NOMO-1 (cell line): Measurements from ENCODE around the gene SLC9A3.

Experiments used
- DNase-seq, 2 experiments: peaks; one replicate each; lab custom pipeline; 2025; ENCODE audit not compliant: unreplicated experiment in 2 of 2; lab: John Stamatoyannopoulos, UW

Gene SLC9A3

DNA sequence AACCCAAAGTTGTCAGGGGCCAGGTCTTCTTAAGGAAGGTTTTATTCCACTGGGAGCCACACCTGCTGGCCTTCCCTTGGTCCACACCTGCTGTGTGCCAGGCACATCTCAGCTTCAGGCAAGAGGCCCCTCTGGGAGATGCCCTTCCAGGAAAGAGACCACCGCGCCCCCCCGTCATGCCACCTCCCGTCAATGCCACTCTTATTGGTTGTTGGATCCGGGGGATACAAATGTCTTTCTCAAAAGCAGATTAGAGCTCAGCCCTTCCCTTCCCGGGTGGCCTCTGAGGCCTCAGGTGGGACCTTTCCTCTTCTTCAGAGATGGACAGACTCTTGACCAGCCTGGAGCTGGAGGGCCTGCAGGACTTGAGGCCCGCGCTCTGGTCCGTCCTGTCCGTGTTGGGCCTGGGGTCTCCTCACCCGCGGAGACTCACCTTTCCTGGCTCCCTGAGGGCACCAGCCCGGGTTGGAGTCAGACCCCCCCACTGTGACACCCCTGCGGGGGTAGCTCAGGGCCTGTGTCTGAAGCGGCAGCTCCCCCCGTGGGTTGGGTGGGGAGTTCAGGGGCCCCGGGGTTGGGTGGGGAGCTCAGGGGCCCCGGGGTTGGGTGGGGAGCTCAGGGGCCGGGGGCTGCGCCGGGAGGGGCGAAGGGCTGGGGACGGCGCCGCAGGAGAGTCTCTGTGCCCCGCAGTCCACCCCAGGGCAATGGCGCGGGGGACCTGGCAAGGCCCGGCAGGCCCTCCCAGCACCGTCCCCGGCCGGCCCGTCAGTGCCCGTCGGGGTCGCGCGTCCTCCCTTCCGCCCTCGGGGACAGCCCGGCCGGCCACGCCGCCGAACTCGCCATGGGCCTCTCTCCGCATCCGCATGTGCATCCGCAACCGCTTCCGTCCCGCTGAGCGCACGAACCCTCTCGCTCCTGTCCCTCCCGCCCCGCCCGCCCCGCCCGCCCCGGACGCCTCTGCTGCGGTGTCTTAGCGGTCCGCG is 3.7 kb upstream of the SLC9A3 start:
- DNase-seq, result peak; percentile 64 to 65

GRCh38 chr5:526456-527088 is 2.3 kb upstream of the SLC9A3 start:
- DNase-seq, result no peak

DNA sequence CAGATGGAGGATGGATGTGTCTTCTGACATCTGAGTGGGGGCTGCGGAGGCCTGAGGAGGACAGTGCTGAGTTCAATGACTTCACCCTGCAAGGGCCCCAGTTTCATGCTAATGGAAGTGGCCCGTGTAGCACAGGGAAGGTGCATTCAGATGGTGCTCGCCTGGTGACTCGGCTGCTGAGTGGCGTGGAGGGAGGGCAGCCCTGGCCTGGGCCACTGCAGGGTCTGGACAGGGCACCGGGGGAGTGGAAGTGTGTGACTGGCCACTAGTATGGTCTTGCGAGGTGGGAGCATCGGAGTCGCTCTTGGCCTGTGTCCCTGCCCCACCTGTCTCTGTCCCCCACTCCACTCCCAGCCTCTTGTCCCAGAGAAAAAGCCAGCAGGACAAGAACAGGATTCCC is 1.7 kb upstream of the SLC9A3 start:
- no peak for DNase-seq

DNA sequence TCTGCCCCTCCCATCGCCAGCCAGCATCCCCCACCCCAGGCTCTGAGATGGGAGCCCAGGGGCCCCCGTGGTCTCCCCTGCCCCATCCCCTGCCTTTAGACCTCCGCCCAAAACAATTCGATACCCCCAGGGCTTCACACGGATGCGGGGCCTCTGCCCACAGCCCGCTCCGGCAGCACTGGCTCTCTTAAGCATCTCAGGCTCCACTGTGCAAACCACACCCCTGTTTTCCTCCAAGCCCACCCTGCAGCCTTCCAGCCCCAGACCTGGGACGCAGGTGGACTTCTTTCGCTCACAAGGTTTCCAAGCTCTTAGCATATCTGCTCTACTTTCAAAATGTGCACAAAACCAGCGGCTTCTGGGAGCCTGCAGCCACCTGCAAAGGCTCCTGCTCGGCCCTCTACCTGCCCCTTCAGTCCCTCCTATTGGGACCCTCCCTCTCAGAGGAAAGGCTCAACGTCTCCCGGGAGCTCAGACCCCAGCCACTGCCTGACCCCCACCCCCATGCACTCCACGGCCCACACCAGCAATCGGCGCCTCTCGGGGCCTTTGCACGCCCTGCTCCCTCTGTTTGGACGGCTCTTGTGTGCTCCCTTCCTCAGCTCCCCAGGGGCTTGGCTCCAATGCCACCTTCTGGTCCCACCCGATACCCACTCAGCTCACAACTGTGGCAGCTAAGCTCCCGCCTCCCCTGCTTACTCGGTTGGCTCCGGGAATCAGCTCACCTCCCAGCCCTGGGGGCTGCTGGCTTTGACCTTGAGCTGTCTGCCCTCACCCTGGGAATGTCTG is 918 bp upstream of the SLC9A3 start:
- DNase-seq, result no peak

DNA sequence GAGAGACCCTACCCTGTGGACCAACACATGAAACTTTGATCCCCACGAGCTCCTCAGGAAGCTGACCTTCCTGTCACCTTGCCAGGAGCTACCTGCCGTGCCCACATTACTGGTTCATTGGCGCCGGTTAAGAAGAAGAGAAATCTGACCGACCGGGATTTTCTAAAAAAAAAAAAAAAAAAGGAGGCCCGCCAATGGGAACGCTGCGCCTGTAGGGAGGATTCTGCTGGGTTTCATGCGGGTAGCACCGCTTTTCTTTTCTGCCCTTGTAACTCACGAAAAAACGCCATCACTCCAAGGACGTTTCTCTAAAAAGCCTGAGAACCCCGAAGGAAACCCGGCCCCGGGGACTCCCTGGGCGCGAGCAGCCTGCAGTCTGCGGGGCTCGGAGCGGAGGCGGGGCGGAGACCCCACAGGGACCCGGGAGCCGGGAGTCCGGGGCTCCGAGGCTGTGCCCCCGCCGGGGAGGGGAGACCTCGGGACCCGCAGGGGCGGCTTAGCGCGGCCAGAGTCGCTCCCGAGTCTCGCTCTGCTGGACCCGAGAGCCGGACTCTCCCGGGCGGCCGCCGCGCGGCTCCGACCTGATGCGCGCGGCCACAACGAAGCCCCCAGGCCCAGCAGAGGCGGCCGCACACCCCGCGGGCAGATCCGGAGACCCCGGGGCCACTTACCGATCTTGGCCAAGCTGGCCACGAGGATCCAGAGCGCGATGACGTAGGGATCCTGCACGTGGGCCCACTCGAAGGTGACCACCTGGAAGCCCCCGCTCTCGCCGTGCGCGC is 617 bp downstream of the SLC9A3 start:
- DNase-seq, result no peak

DNA sequence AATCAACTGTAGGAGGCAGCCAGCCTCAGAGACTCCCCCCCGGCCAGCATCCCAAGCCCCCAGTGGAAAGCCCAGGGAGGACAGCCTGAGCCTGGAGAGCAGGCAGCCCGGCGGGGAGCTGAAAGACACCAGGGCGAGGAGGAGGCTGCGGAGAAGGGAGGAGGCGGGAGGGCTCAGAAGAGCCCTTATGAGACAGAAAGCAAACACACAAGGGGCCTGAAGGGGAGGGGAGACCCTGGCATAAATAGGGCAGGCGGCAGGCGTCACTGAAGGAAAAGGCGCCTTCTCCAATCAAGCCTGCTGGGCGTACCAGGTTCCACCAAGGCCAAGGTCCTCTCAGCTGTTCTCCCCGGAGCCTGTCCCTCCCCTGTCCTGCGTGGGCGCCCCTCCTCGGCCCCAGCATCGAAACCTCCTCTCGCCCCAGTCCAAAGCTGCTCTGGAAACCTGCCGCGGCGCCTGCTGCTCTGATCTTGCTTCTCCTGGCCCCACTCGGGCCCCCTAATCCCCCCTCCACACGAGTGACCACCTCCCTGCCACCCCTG is 1.3 kb downstream of the SLC9A3 start:
- no peak for DNase-seq

GRCh38 chr5:522116-522515 is 2.1 kb downstream of the SLC9A3 start:
- DNase-seq, result no peak

GRCh38 chr5:521680-522079 is 2.6 kb downstream of the SLC9A3 start:
- DNase-seq, result no peak

- no peak for DNase-seq
Measured at GRCh38 chr5:520850-521226, 3.4 kb downstream of the SLC9A3 start.

- no peak for DNase-seq
Measured at GRCh38 chr5:520196-520849, 3.9 kb downstream of the SLC9A3 start.

- no peak for DNase-seq
Measured at GRCh38 chr5:518721-519120, 5.5 kb downstream of the SLC9A3 start.

- DNase-seq, result no peak
Measured at GRCh38 chr5:517535-518100, 6.6 kb downstream of the SLC9A3 start.

GRCh38 chr5:516980-517379 is 7.3 kb downstream of the SLC9A3 start:
- DNase-seq, result no peak

- no peak for DNase-seq
Measured at GRCh38 chr5:516338-516925, 7.8 kb downstream of the SLC9A3 start.

DNA sequence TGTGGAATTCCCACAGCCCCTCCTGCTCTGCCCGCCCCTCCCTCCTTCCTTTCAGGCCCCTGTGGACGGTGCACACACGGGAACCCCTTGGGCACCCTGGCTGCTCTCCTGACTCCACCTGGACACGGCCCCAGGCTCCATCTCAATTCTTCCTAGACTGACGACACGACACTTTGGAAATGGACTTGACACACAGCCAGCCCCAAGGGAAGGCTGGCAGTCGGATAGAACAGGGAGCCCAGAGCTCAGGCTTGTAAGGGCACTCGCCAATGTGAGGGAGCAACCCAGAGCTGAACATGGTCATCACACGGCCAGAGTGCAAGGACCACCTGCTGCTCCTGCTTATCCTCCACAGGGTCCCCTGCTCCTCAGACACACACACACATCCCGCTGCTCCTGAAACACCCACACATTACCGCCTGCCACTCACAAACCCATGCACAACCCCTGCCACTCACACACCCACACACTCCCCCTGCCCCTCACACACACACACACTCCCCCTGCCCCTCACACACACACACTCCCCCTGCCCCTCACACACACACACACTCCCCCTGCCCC is 8.9 kb downstream of the SLC9A3 start:
- no peak for DNase-seq

- no peak for DNase-seq
Measured at GRCh38 chr5:514673-515072, 9.6 kb downstream of the SLC9A3 start.

GRCh38 chr5:514101-514485 is 10.2 kb downstream of the SLC9A3 start:
- DNase-seq, result no peak

GRCh38 chr5:513216-514100 is 10.8 kb downstream of the SLC9A3 start:
- DNase-seq, result peak; percentile 29 to 52
